T-helper 1 cell treated with Interleukin-12 subunit alpha and Interleukin-12 subunit beta and Interleukin-4 antibody, amounts not matched to agents 30 μg/mL and 1 μg/mL, for 36 hours (primary cell): ENCODE data around the gene CENPK.
A peak's percentile ranks its signal among the peaks of the same experiment; 100 is the strongest.

ENCODE experiments used
- H3K27ac Mint-ChIP-seq: one replicate; pipeline ENCODE4 v1.8.0; 2021; ENCODE audit warnings: mild to moderate bottlenecking, mixed read lengths
- H3K27me3 Mint-ChIP-seq: one replicate; pipeline ENCODE4 v1.8.0; 2021; ENCODE audit warnings: low read depth, mixed read lengths
- H3K36me3 Mint-ChIP-seq: one replicate; pipeline ENCODE4 v1.8.0; 2021; ENCODE audit warnings: low read depth, mixed read lengths
- H3K4me1 Mint-ChIP-seq: one replicate; pipeline ENCODE4 v1.8.0; 2021; ENCODE audit warnings: low read depth, mixed read lengths
- H3K4me3 Mint-ChIP-seq: one replicate; pipeline ENCODE4 v1.8.0; 2021; ENCODE audit warnings: mild to moderate bottlenecking, moderate library complexity, mixed read lengths
- H3K9me3 Mint-ChIP-seq: one replicate; pipeline ENCODE4 v1.8.0; 2021; ENCODE audit warnings: mixed read lengths

Gene CENPK

GRCh38 chr5:65482736-65483545 is 80.0 kb downstream of the CENPK start:
- Mint-ChIP-seq H3K36me3 (no peaks in the 10 kb centered on the region), H3K27ac (peak overlapping the region; percentile 14)

DNA sequence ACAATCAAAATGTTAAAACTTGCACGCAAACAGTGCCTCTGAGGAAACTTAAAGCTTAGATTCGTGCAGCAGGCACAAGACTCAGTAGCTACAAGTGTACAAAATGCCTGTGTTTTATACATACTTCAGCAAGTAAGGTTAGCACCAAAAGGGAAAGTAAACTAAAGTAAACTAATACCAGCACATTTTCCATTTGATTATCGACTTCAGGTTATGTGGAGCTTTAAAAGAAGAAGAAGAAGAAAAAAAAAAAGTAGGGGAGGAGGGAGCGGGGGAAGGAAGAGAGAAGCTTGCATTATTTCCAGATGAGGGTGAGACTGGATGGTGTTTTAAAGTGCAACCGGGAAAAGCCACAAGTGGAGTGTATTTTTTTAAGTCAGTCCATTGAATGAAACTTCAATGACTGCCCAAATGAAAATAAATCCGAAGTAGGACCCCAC is 80.7 kb downstream of the CENPK start:
- Mint-ChIP-seq H3K9me3 (no peaks in the 10 kb centered on the region), H3K27me3 (no peaks in the 10 kb centered on the region), H3K36me3 (no peaks in the 10 kb centered on the region), H3K27ac (peak overlapping the region; percentile 82), H3K4me1 (peaks cover 18% of the 10 kb centered on the region), H3K4me3 (no peak overlapping the region)

More at GRCh38 chr5:65482736-65483545, 80.0 kb downstream of the CENPK start:
- Mint-ChIP-seq H3K9me3 (no peaks in the 10 kb centered on the region), H3K27me3 (no peaks in the 10 kb centered on the region), H3K4me3 (no peak overlapping the region), H3K4me1 (peaks cover 18% of the 10 kb centered on the region)

GRCh38 chr5:65481635-65482295 is 81.2 kb downstream of the CENPK start, which contains the start of gene ADAMTS6:
Gene ADAMTS6, minus strand, starts transcription at chr5:65481920. Its CDS starts 8,247 bp downstream, at chr5:65473673.
- H3K27me3 Mint-ChIP-seq = no peaks in the 10 kb centered on the region

GRCh38 chr5:65481171-65481581 is 81.8 kb downstream of the CENPK start:
- Mint-ChIP-seq H3K4me3 (no peak overlapping the region), H3K27me3 (no peaks in the 10 kb centered on the region), H3K36me3 (no peaks in the 10 kb centered on the region), H3K4me1 (peaks cover 18% of the 10 kb centered on the region), H3K27ac (peak overlapping the region; percentile 82), H3K9me3 (no peaks in the 10 kb centered on the region)

More at GRCh38 chr5:65481635-65482295, 81.2 kb downstream of the CENPK start, which contains the start of gene ADAMTS6:
- Mint-ChIP-seq H3K36me3 (no peaks in the 10 kb centered on the region), H3K27ac (peak within 1 kb of the TSS; percentile 82), H3K4me3 (no peak within 1 kb of the TSS), H3K4me1 (peaks cover 18% of the 10 kb centered on the region), H3K9me3 (no peaks in the 10 kb centered on the region)

DNA sequence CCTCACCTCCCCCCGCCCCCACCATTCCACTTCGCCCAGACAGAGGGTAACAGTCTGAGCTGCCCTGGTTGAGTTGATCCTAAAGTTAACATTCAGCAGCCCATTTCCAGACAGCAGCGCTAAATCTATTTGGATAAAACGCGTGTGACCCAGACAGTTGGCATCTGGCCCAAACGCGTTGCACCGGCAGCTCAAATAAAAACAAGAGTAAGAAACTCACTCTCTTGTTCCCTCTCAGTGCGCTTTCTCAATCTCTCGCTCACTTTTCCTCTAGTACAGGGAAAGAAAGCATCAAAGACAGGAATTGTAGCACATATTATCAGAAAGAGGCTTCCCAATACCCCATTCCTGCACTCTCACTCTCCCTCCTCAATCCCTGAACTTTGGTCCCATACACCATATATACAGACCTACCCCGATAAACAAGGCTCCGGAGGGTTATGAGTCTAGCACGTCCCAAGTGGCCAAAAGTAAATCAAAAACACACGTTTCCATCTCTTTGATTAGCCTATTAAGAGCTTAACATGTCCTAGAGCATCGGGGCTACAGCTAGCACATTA is 82.6 kb downstream of the CENPK start:
- no peak overlapping the region for H3K27ac Mint-ChIP-seq
- no peaks in the 10 kb centered on the region for H3K9me3 Mint-ChIP-seq
- H3K4me1 Mint-ChIP-seq = peaks cover 18% of the 10 kb centered on the region
- H3K4me3 Mint-ChIP-seq = no peak overlapping the region
- H3K36me3 Mint-ChIP-seq = no peaks in the 10 kb centered on the region
- no peaks in the 10 kb centered on the region for H3K27me3 Mint-ChIP-seq

GRCh38 chr5:65479527-65479926 is 83.4 kb downstream of the CENPK start:
- H3K27ac Mint-ChIP-seq = no peak overlapping the region
- no peak overlapping the region for H3K4me3 Mint-ChIP-seq
- H3K4me1 Mint-ChIP-seq = peaks cover 18% of the 10 kb centered on the region
- H3K9me3 Mint-ChIP-seq = no peaks in the 10 kb centered on the region
- peaks cover 2% of the 10 kb centered on the region for H3K27me3 Mint-ChIP-seq
- no peaks in the 10 kb centered on the region for H3K36me3 Mint-ChIP-seq

- H3K4me1 Mint-ChIP-seq = peaks cover 17% of the 10 kb centered on the region
- H3K4me3 Mint-ChIP-seq = no peak overlapping the region
- no peaks in the 10 kb centered on the region for H3K36me3 Mint-ChIP-seq
- H3K9me3 Mint-ChIP-seq = no peaks in the 10 kb centered on the region
- peaks cover 4% of the 10 kb centered on the region for H3K27me3 Mint-ChIP-seq
- H3K27ac Mint-ChIP-seq = no peak overlapping the region
Observed at GRCh38 chr5:65478336-65478735, 84.6 kb downstream of the CENPK start.

GRCh38 chr5:65475895-65476294 is 87.1 kb downstream of the CENPK start:
- H3K4me3 Mint-ChIP-seq = no peak overlapping the region
- H3K9me3 Mint-ChIP-seq = no peaks in the 10 kb centered on the region
- H3K36me3 Mint-ChIP-seq = no peaks in the 10 kb centered on the region
- H3K27me3 Mint-ChIP-seq = peaks cover 9% of the 10 kb centered on the region
- no peaks in the 10 kb centered on the region for H3K4me1 Mint-ChIP-seq
- no peak overlapping the region for H3K27ac Mint-ChIP-seq

DNA sequence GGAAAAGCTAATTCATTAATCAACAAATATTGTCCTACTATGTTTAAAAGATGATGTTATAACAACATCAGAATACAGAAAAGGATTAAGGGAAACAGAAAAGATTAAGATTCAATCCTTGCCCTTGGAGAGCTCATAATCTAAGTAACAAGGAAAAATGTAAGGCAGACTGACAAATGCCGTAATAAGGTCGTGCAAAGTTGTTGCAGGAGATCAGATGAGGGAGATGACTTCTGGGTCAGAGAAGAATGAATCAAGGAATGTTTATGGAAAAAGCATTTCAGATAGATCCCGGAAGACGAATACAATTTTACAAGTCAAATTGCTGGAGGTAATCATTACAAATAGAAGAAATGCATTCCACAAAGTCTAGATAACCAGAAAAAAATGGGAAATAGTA is 87.6 kb downstream of the CENPK start:
- Mint-ChIP-seq H3K4me3 (no peak overlapping the region), H3K27me3 (peaks cover 9% of the 10 kb centered on the region), H3K36me3 (no peaks in the 10 kb centered on the region), H3K4me1 (no peaks in the 10 kb centered on the region), H3K9me3 (no peaks in the 10 kb centered on the region), H3K27ac (no peak overlapping the region)

GRCh38 chr5:65474130-65474711 is 88.7 kb downstream of the CENPK start:
- no peak overlapping the region for H3K4me3 Mint-ChIP-seq
- H3K4me1 Mint-ChIP-seq = no peaks in the 10 kb centered on the region
- H3K27ac Mint-ChIP-seq = no peak overlapping the region
- H3K36me3 Mint-ChIP-seq = no peaks in the 10 kb centered on the region
- H3K9me3 Mint-ChIP-seq = no peaks in the 10 kb centered on the region
- H3K27me3 Mint-ChIP-seq = peaks cover 9% of the 10 kb centered on the region

GRCh38 chr5:65468633-65469032 is 94.3 kb downstream of the CENPK start:
- H3K4me3 Mint-ChIP-seq = no peak overlapping the region
- no peaks in the 10 kb centered on the region for H3K36me3 Mint-ChIP-seq
- no peaks in the 10 kb centered on the region for H3K9me3 Mint-ChIP-seq
- peaks cover 5% of the 10 kb centered on the region for H3K27me3 Mint-ChIP-seq
- H3K27ac Mint-ChIP-seq = no peak overlapping the region
- H3K4me1 Mint-ChIP-seq = no peaks in the 10 kb centered on the region
